H1 (cell line): ENCODE measurements around the gene RAB8B. TPM values are rescaled to one million over a fixed set of nuclear protein-coding genes. Genes with fewer than 3 reads are reported as not detected.

Experiments
- CTCF ChIA-PET: fragments of 300-600 bp; sonication (Branson Sonifier 250); formaldehyde crosslinking; loops from one replicate; lab custom pipeline; 2021; ENCODE audit not compliant: partially characterized antibody; lab: Charles Lee
- POLR2A ChIA-PET: fragments of 300-600 bp; sonication (Branson Sonifier 250); formaldehyde crosslinking; loops from one replicate; lab custom pipeline; 2021; ENCODE audit warnings: inconsistent platforms; ENCODE audit not compliant: partially characterized antibody; lab: Charles Lee
- DNase-seq, 2 experiments: peaks; one replicate each; pipeline versions ENCODE4 v3.0.0 to v3.0.0-alpha.2; 2010 to 2022; ENCODE audit warnings: low spot score in 2 of 2, low read depth in 1 of 2, mixed read lengths in 1 of 2
- FAIRE-seq: peaks from 2 replicates; lab custom pipeline; 2011; peaks lifted over from hg19 to GRCh38; lab: Jason Lieb, UNC
- H2AFZ ChIP-seq: 2 replicates; pipeline ENCODE4 v1.8.1; 2012; ENCODE audit warnings: low read length, inconsistent platforms
- H2AK5ac ChIP-seq: 2 replicates; pipeline ENCODE4 v1.6.1; 2013; ENCODE audit warnings: low read depth, low read length
- H2BK120ac ChIP-seq: replicated peaks from 2 replicates; pipeline ENCODE3; 2013; ENCODE audit warnings: low read depth, low read length, inconsistent platforms
- H2BK12ac ChIP-seq: 2 replicates; pipeline ENCODE4 v1.6.1; 2013; ENCODE audit warnings: low read depth, low read length
- H2BK15ac ChIP-seq: 2 replicates; pipeline ENCODE4 v1.6.1; 2013; ENCODE audit warnings: low read length
- H2BK20ac ChIP-seq: 2 replicates; pipeline ENCODE4 v1.6.1; 2013; ENCODE audit warnings: low read length
- H2BK5ac ChIP-seq: 2 replicates; pipeline ENCODE4 v1.6.1; 2013; ENCODE audit warnings: low read depth, low read length
- H3K14ac ChIP-seq: 2 replicates; pipeline ENCODE4 v1.6.1; 2013; ENCODE audit warnings: inconsistent platforms; ENCODE audit not compliant: insufficient read length
- H3K18ac ChIP-seq: 2 replicates; pipeline ENCODE4 v1.6.1; 2013; ENCODE audit warnings: low read length; ENCODE audit errors: extremely low read depth
- H3K23ac ChIP-seq: 2 replicates; pipeline ENCODE4 v1.6.1; 2013; ENCODE audit warnings: inconsistent platforms; ENCODE audit not compliant: insufficient read length
- H3K23me2 ChIP-seq: 2 replicates; pipeline ENCODE4 v1.6.1; 2013; ENCODE audit warnings: low read depth, low read length
- H3K27ac ChIP-seq: 2 replicates; pipeline ENCODE4 v1.6.1; 2011; ENCODE audit warnings: low read depth, low read length, inconsistent platforms
- H3K27me3 ChIP-seq, 4 experiments: replicated peaks in 1 of 4; 1 replicate in 1 of 4; 2 replicates in 3 of 4; pipeline versions ENCODE4 v1.6.1 to v1.8.1; 2011 to 2013; ENCODE audit warnings: low read length in 3 of 4, mild to moderate bottlenecking in 3 of 4, inconsistent platforms in 2 of 4, mixed read lengths in 2 of 4, moderate library complexity in 1 of 4; ENCODE audit not compliant: control insufficient read depth in 3 of 4, insufficient read depth in 3 of 4; ENCODE audit errors: extremely low read depth in 1 of 4
- H3K36me3 ChIP-seq, 4 experiments: 2 replicates each; pipeline versions ENCODE4 v1.6.1 to v1.8.1; 2011 to 2013; ENCODE audit warnings: mild to moderate bottlenecking in 4 of 4, low read length in 3 of 4, moderate library complexity in 2 of 4, control low read depth in 1 of 4, inconsistent platforms in 1 of 4; ENCODE audit not compliant: insufficient read depth in 4 of 4, control insufficient read depth in 2 of 4
- H3K4ac ChIP-seq: replicated peaks from 2 replicates; pipeline ENCODE3; 2013; ENCODE audit warnings: low read length, low read depth, mixed read lengths, inconsistent platforms; ENCODE audit not compliant: insufficient read length
- H3K4me1 ChIP-seq, 4 experiments: replicated peaks in 1 of 4; 1 replicate in 1 of 4; 2 replicates in 3 of 4; pipeline versions ENCODE4 v1.6.1 to v1.8.1; 2011 to 2013; ENCODE audit warnings: low read length in 3 of 4, inconsistent platforms in 2 of 4, mixed read lengths in 1 of 4; ENCODE audit not compliant: insufficient read depth in 4 of 4, control insufficient read depth in 3 of 4
- H3K4me2 ChIP-seq, 2 experiments: 2 replicates each; pipeline versions ENCODE4 v1.6.1 to v1.8.1; 2011 to 2013; ENCODE audit warnings: low read depth in 2 of 2, low read length in 2 of 2, control low read depth in 1 of 2, inconsistent platforms in 1 of 2, mild to moderate bottlenecking in 1 of 2; ENCODE audit not compliant: insufficient read depth in 1 of 2
- H3K4me3 ChIP-seq, 4 experiments: fragments of 200-600, 300-600 bp in 1 of 4; sonication (generic), shearing (Covaris generic), sonication (Bioruptor Twin) in 1 of 4; 2 replicates each; pipeline versions ENCODE4 v1.5.1 to v1.8.1; 2011 to 2016; ENCODE audit warnings: low read length in 4 of 4, low read depth in 3 of 4, control low read depth in 2 of 4, inconsistent platforms in 2 of 4, mild to moderate bottlenecking in 2 of 4, mixed read lengths in 1 of 4, moderate library complexity in 1 of 4; ENCODE audit not compliant: insufficient read depth in 2 of 4; ENCODE audit errors: extremely low read depth in 1 of 4
- H3K56ac ChIP-seq: replicated peaks from 2 replicates; pipeline ENCODE3; 2013; ENCODE audit warnings: low read depth, mild to moderate bottlenecking, mixed read lengths, low read length, inconsistent platforms; ENCODE audit not compliant: insufficient read length
- H3K79me1 ChIP-seq: 2 replicates; pipeline ENCODE4 v1.6.1; 2013; ENCODE audit warnings: low read depth, low read length, control low read depth
- H3K79me2 ChIP-seq, 2 experiments: 2 replicates each; pipeline versions ENCODE4 v1.6.1 to v1.8.1; 2012 to 2013; ENCODE audit warnings: low read length in 2 of 2, mild to moderate bottlenecking in 2 of 2, inconsistent platforms in 1 of 2; ENCODE audit not compliant: insufficient read depth in 2 of 2, control insufficient read depth in 1 of 2
- H3K9ac ChIP-seq, 4 experiments: replicated peaks in 1 of 4; 1 replicate in 1 of 4; 2 replicates in 3 of 4; pipeline versions ENCODE4 v1.6.1 to v1.8.1; 2011 to 2013; ENCODE audit warnings: low read depth in 3 of 4, low read length in 3 of 4, control low read depth in 2 of 4, mild to moderate bottlenecking in 2 of 4, moderate library complexity in 2 of 4, inconsistent platforms in 1 of 4; ENCODE audit errors: extremely low read depth in 1 of 4
- H3K9me3 ChIP-seq, 2 experiments: 2 replicates each; pipeline versions ENCODE4 v1.6.1 to v1.8.1; 2012 to 2013; ENCODE audit warnings: mild to moderate bottlenecking in 2 of 2, moderate library complexity in 2 of 2, control low read depth in 1 of 2, inconsistent platforms in 1 of 2, low read depth in 1 of 2, low read length in 1 of 2, mixed read lengths in 1 of 2; ENCODE audit not compliant: insufficient read depth in 2 of 2
- H4K20me1 ChIP-seq, 2 experiments: replicated peaks in 1 of 2; 2 replicates each; pipeline versions ENCODE3 to v1.8.1; 2011 to 2013; ENCODE audit warnings: inconsistent platforms in 2 of 2, low read length in 2 of 2, mild to moderate bottlenecking in 1 of 2; ENCODE audit not compliant: insufficient read depth in 2 of 2, control insufficient read depth in 1 of 2
- H4K5ac ChIP-seq: 2 replicates; pipeline ENCODE4 v1.6.1; 2013; ENCODE audit warnings: low read length, low read depth, mixed read lengths, inconsistent platforms; ENCODE audit not compliant: insufficient read length
- H4K8ac ChIP-seq: 2 replicates; pipeline ENCODE4 v1.8.0; 2013; ENCODE audit warnings: mild to moderate bottlenecking, moderate library complexity, low read length, inconsistent platforms; ENCODE audit not compliant: insufficient read depth; ENCODE audit errors: extremely low read depth
- H4K91ac ChIP-seq: replicated peaks from 2 replicates; pipeline ENCODE3; 2013; ENCODE audit warnings: low read length, mixed read lengths, inconsistent platforms; ENCODE audit not compliant: insufficient read length
- BRCA1 ChIP-seq: IDR thresholded peaks from 2 replicates; pipeline ENCODE4 v1.6.1; 2012; ENCODE audit warnings: low read depth, low read length, improper control_type of control experiment
- CBX5 ChIP-seq: fragments of 300-800, 300-1000 bp; sonication (generic); IDR thresholded peaks from 2 replicates; pipeline ENCODE4 v1.7.1; 2016; ENCODE audit warnings: antibody characterized with exemption, low read length, low read depth
- JUN ChIP-seq: IDR thresholded peaks from 2 replicates; pipeline ENCODE4 v1.6.1; 2011; ENCODE audit warnings: low read depth, mild to moderate bottlenecking, improper control_type of control experiment, low read length
- KDM1A ChIP-seq: fragments of 200-600, 300-600 bp; sonication (generic); IDR thresholded peaks from 2 replicates; pipeline ENCODE4 v1.7.1; 2016; ENCODE audit warnings: mild to moderate bottlenecking, low read length, borderline replicate concordance
- POLR2AphosphoS5 ChIP-seq: IDR thresholded peaks from 2 replicates; pipeline ENCODE4 v1.6.1; 2011; ENCODE audit warnings: low read depth, low read length
- SP1 ChIP-seq: IDR thresholded peaks from 2 replicates; pipeline ENCODE4 v1.6.1; 2011; ENCODE audit warnings: low read depth, low read length
- WGBS, 2 experiments: shearing (Covaris generic) in 1 of 2; methylation state at CpG; one replicate each; pipeline versions ENCODE4 v1.1.6 to v1.1.7; 2013 to 2015; ENCODE audit warnings: low lambda C conversion rate in 2 of 2, mixed read lengths in 2 of 2, inconsistent platforms in 1 of 2, low coverage in 1 of 2, missing lambda C conversion rate in 1 of 2; ENCODE audit not compliant: insufficient replicate concordance in 2 of 2, insufficient coverage in 1 of 2, insufficient read length in 1 of 2; ENCODE audit errors: extremely low coverage in 1 of 2, missing lambda C conversion rate in 1 of 2; 5-methylcytosine and 5-hydroxymethylcytosine counted together
- polyA plus RNA-seq, 7 experiments: library from polyadenylated mRNA; depleted of rRNA in 3 of 7; stranded (reverse) in 5 of 7; unstranded in 2 of 7; fragments of >200 nt in 5 of 7; fragments of 200-250 nt in 2 of 7; gene quantifications; 1 replicate in 5 of 7; 2 replicates in 1 of 7; 4 replicates in 1 of 7; pipeline versions ENCODE4 v1.2.1 to v1.2.3, GENCODE V29; 2011 to 2013; ENCODE audit warnings: missing spikeins in 2 of 7, mixed read lengths in 2 of 7
- total RNA-seq: library from RNA; stranded (reverse); fragmentation: NEBNext Ultra II Directional; extraction: Animal tissue kit (Norgen Biotek cat#: 25700); gene quantifications from 2 replicates; pipeline ENCODE4 v1.2.1, GENCODE V29; 2021

Gene RAB8B
- total and polyA plus RNA-seq, 2 of the 8 experiments (the other 6 are each of a cell fraction or from before 2014, with no cell fraction given) = 9.5 to 47.8 TPM

DNA sequence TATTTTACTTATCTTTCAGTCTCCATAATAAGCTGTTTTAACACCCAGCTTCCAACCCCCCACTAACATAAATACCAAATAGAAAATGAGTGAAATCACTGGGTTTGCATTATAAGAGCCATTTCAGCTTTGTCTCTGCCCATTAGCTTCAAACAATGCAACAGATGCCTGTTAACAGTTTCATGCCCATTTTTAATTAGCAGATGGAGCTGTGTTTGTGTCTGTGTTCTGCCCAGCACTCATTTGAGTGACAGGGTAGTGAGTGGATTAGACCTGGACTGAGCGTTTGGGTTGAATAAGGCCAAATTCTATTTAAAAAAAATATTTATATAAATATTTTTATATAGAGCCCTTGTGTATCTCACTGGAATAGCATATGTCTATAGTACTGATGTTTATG lies 7.4 kb downstream of the RAB8B start:
- Histone ChIP-seq H2BK20ac (no peak overlapping the region), H3K79me1 (peaks cover 11% of the 10 kb centered on the region), H3K4ac (no peak overlapping the region), H3K9ac (no peak overlapping the region), H2BK15ac (no peak overlapping the region), H3K18ac (no peak overlapping the region), H4K8ac (no peak overlapping the region), H3K27ac (no peak overlapping the region), H2BK120ac (no peak overlapping the region), H3K27me3 (no peaks in the 10 kb centered on the region), H3K14ac (no peak overlapping the region), H4K20me1 (peaks cover 0 to 3% of the 10 kb centered on the region in 2 experiments), H3K4me2 (peak overlapping the region in 1 of 2 experiments; percentile 22; a peak in 2 of 4 replicates), H4K91ac (no peak overlapping the region), H3K36me3 (no peaks in the 10 kb centered on the region), H3K56ac (no peak overlapping the region), H3K9me3 (no peaks in the 10 kb centered on the region), H3K23ac (no peak overlapping the region), H4K5ac (no peak overlapping the region), H2BK12ac (no peak overlapping the region), H3K4me3 (no peak overlapping the region), H2BK5ac (no peak overlapping the region), H3K23me2 (no peaks in the 10 kb centered on the region), H2AK5ac (no peak overlapping the region), H3K79me2 (peaks cover 9 to 93% of the 10 kb centered on the region in 2 experiments), H2AFZ (no peak overlapping the region), H3K4me1 (peaks cover 0 to 15% (median 10%) of the 10 kb centered on the region in 4 experiments; a peak in 5 of 7 replicates)
- DNase-seq = no peak
- TF ChIP-seq BRCA1 (no peak), KDM1A (no peak), CBX5 (no peak), JUN (no peak), POLR2AphosphoS5 (no peak), SP1 (no peak)
- POLR2A ChIA-PET = interaction anchor here (1.1 to 1.7 kb wide), 5 partner anchors 8 to 78 kb away, joined by 3 to 4 read pairs (median 3); partner anchors contain the start of genes RAB8B and RPS27L
- WGBS, 2 experiments = 79% methylated on average over 1 of the region's 1 CpG; no CpG with 5 or more reads in 1 of the 2 experiments
- CTCF ChIA-PET = interaction anchor here (0.6 to 1.8 kb wide), 2 partner anchors 14 to 20 kb away, joined by 4 to 5 read pairs; no protein-coding TSS in a partner anchor
- no peak for FAIRE-seq
